Transverse colon (tissue), 4 donors: ENCODE measurements around the gene CA12.
A peak's percentile ranks its signal among the peaks of the same experiment; 100 is the strongest.

Experiments
- CTCF ChIP-seq, 5 experiments: fragments of 200-600 bp in 3 of 5; fragments of 450-650 bp in 2 of 5; sonication (generic) in 3 of 5; IDR thresholded peaks; 1 replicate in 2 of 5; 2 replicates in 3 of 5; pipeline ENCODE4 v1.5.1; 2016 to 2017; ENCODE audit warnings: antibody characterized with exemption in 5 of 5, inconsistent platforms in 3 of 5, mild to moderate bottlenecking in 2 of 5, moderate library complexity in 1 of 5
- EP300 ChIP-seq: sonication (generic); formaldehyde crosslinking; IDR thresholded peaks from one replicate; pipeline ENCODE4 v1.6.1; 2017; ENCODE audit warnings: antibody characterized with exemption, low read depth
- POLR2A ChIP-seq: fragments of 450-650 bp; IDR thresholded peaks from one replicate; pipeline ENCODE4 v1.6.1; 2016; ENCODE audit warnings: antibody characterized with exemption, mild to moderate bottlenecking, moderate library complexity
- POLR2AphosphoS5 ChIP-seq, 3 donors: sonication (generic); formaldehyde crosslinking; IDR thresholded peaks; one replicate each; pipeline ENCODE4 v1.6.1; 2016; ENCODE audit warnings: antibody characterized with exemption in 3 of 3

GRCh38 chr15:63288778-63289378 lies 92.8 kb downstream of the CA12 start:
- TF ChIP-seq CTCF (IDR thresholded peaks at IDR 0.05) (peak; percentile 58 to 71 (median 66)), POLR2AphosphoS5 (IDR thresholded peaks at IDR 0.05) (no peak), POLR2A (no peak), EP300 (no peak)
